MCF 10A (cell line): Measurements from ENCODE around the gene PROB1. TPM values are rescaled to one million over a fixed set of nuclear protein-coding genes. Genes with fewer than 3 reads are reported as not detected.

Source experiments
- BruUV-seq: library from RNA; stranded (reverse); fragments of 400-500 nt; replicated peaks from 2 replicates; lab custom pipeline; 2021; lab: Mats Ljungman, UMichigan
- CTCF ChIA-PET: fragments of 300-600 bp; sonication (Branson Sonifier 250); formaldehyde crosslinking; extraction: SDS; loops from one replicate; lab custom pipeline; 2021; ENCODE audit warnings: antibody characterized with exemption, inconsistent platforms; lab: Yijun Ruan, JAX
- POLR2A ChIA-PET: fragments of 300-600, 350-650 bp; sonication (Branson Sonifier 250); formaldehyde crosslinking; extraction: SDS; loops from one replicate; lab custom pipeline; 2020; ENCODE audit warnings: antibody characterized with exemption, inconsistent platforms; lab: Yijun Ruan, JAX
- DNase-seq: peaks from one replicate; pipeline ENCODE4 v3.0.0-alpha.2; 2018; ENCODE audit not compliant: unreplicated experiment
- H3K27ac Mint-ChIP-seq: one replicate; pipeline ENCODE4 v1.8.0; 2022; ENCODE audit warnings: mild to moderate bottlenecking, low read depth, mixed read lengths; ENCODE audit not compliant: unreplicated experiment
- H3K27me3 Mint-ChIP-seq: one replicate; pipeline ENCODE4 v1.8.0; 2022; ENCODE audit warnings: mixed read lengths; ENCODE audit not compliant: insufficient read depth, unreplicated experiment
- H3K36me3 Mint-ChIP-seq: one replicate; pipeline ENCODE4 v1.8.0; 2022; ENCODE audit warnings: mild to moderate bottlenecking, moderate library complexity, mixed read lengths; ENCODE audit not compliant: insufficient read depth, unreplicated experiment
- H3K4me1 Mint-ChIP-seq: one replicate; pipeline ENCODE4 v1.8.0; 2022; ENCODE audit warnings: mixed read lengths; ENCODE audit not compliant: insufficient read depth, unreplicated experiment
- H3K4me3 Mint-ChIP-seq: one replicate; pipeline ENCODE4 v1.8.0; 2022; ENCODE audit warnings: mild to moderate bottlenecking, moderate library complexity, mixed read lengths; ENCODE audit not compliant: unreplicated experiment
- H3K9me3 Mint-ChIP-seq: one replicate; pipeline ENCODE4 v1.8.0; 2022; ENCODE audit warnings: mixed read lengths; ENCODE audit not compliant: unreplicated experiment
- intact Hi-C: fragments of 100-400 bp; cut with micrococcal nuclease; formaldehyde crosslinking; loops from 2 replicates; pipeline ENCODE4 v1.14.1; 2022
- total RNA-seq: library from RNA; stranded (reverse); gene quantifications from 2 replicates; pipeline ENCODE4 v1.2.3, GENCODE V29; 2022
- TF ChIP-seq, protein P1 (sequence below): fragments of 200-600 bp; IDR thresholded peaks from one replicate; pipeline ENCODE4 v1.8.0; 2022; ENCODE audit warnings: antibody characterized with exemption, mild to moderate bottlenecking; ENCODE audit not compliant: unreplicated experiment

The PROB1 gene
- total RNA-seq, 1 experiment from 2014 or later: 2.3 TPM

GRCh38 chr5:139396691-139397090 lies 1.8 kb upstream of the PROB1 start:
- ChIA-PET CTCF (interaction anchor here (0.7 kb wide), 1 partner anchor 33 kb away, joined by 3 read pairs; no protein-coding TSS in a partner anchor), POLR2A (interaction anchor here (0.7 kb wide), 1 partner anchor 10 kb away, joined by 3 read pairs; no protein-coding TSS in a partner anchor)
- H3K36me3 Mint-ChIP-seq: peaks cover 24% of the 10 kb centered on the region
- H3K27ac Mint-ChIP-seq: no peak overlapping the region
- DNase-seq: no peak
- no peaks in the 10 kb centered on the region for H3K9me3 Mint-ChIP-seq
- no peak overlapping the region for H3K4me3 Mint-ChIP-seq
- H3K27me3 Mint-ChIP-seq: no peaks in the 10 kb centered on the region
- BruUV-seq: no TSS peak
- intact Hi-C loops: no loop called here
- H3K4me1 Mint-ChIP-seq: peaks cover 4% of the 10 kb centered on the region
- TF ChIP-seq, protein P1, sequence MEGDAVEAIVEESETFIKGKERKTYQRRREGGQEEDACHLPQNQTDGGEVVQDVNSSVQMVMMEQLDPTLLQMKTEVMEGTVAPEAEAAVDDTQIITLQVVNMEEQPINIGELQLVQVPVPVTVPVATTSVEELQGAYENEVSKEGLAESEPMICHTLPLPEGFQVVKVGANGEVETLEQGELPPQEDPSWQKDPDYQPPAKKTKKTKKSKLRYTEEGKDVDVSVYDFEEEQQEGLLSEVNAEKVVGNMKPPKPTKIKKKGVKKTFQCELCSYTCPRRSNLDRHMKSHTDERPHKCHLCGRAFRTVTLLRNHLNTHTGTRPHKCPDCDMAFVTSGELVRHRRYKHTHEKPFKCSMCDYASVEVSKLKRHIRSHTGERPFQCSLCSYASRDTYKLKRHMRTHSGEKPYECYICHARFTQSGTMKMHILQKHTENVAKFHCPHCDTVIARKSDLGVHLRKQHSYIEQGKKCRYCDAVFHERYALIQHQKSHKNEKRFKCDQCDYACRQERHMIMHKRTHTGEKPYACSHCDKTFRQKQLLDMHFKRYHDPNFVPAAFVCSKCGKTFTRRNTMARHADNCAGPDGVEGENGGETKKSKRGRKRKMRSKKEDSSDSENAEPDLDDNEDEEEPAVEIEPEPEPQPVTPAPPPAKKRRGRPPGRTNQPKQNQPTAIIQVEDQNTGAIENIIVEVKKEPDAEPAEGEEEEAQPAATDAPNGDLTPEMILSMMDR: no peak

DNA sequence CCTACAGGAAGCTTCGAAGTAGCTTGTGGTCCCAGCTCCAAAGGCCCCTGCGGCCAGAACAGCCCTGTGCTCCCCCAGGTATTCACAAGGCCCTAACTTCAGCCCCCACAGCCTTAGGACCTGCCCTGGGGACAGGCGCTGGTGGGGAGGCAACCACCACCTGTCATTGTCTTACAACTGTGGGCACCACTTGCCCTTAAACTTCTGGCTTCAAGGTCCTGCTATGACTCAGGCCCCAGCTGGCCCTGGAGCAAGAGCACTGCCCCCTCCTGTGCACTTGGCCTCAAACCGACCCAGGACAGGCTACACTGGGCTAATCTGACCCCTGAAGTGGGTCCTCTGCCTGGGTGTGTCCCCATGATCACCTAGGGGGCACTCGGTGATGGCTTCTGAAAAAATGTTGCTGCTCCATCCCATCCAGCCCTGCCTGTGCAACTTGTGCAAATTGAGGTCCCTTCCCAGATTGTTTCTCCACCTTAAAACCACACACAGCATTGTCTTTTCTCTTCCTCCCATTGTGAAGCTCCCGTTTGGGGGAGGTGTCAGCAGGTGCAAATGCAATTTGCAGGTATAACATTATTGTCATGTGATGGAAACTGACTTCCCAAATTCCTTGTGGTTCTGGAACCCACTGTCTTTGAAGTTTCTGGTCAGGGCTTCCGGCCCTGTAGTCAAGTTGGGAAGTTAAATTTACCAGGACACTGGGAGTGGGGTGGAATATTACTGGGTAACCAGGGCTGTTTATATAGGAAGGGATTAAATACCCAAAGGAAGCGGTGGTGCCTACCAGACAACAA lies 1.1 kb upstream of the PROB1 start:
- no peak overlapping the region for H3K27ac Mint-ChIP-seq
- TF ChIP-seq, protein P1: no peak
- peaks cover 11% of the 10 kb centered on the region for H3K4me1 Mint-ChIP-seq
- intact Hi-C loops: no loop called here
- H3K9me3 Mint-ChIP-seq: no peaks in the 10 kb centered on the region
- H3K4me3 Mint-ChIP-seq: no peak overlapping the region
- ChIA-PET CTCF (interaction anchor here (0.7 kb wide), 1 partner anchor 34 kb away, joined by 3 read pairs; no protein-coding TSS in a partner anchor), POLR2A (interaction anchor here (0.7 to 0.8 kb wide), 2 partner anchors 10 to 1045 kb away, joined by 3 read pairs; no protein-coding TSS in a partner anchor)
- BruUV-seq: no TSS peak
- peaks cover 19% of the 10 kb centered on the region for H3K36me3 Mint-ChIP-seq
- no peaks in the 10 kb centered on the region for H3K27me3 Mint-ChIP-seq
- peak; percentile 43 for DNase-seq

DNA sequence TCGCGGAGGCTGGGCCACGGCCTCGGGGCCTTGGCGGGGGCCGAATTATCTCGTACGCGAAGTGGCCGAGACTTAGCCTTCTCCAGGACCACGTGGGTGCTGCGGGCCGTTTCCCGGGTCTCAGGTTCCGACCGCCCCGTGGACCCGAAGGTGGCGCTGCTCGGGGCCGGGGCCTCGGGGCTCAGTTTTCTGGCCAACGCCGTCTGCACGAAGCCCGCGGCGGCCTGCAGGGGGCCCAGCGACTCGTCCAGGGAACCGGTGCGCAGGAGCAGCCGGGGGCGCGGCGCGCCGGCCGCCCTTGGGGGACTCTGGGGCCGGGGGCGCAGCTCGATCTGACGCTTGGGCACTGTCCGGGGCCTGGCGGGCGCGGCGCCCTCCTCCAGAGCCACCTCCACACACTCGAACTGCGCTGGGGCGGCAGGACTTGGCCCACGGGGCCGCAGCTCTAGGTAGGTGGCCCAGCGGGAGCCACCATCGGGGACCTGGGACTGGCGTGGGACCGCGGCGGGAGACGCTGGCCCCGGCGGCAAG lies 716 bp downstream of the PROB1 start:
- ChIA-PET CTCF (no interaction called here), POLR2A (no interaction called here)
- no peak for DNase-seq
- H3K27ac Mint-ChIP-seq: no peak overlapping the region
- intact Hi-C loops: no loop called here
- peaks cover 9% of the 10 kb centered on the region for H3K36me3 Mint-ChIP-seq
- H3K9me3 Mint-ChIP-seq: no peaks in the 10 kb centered on the region
- no peak overlapping the region for H3K4me3 Mint-ChIP-seq
- BruUV-seq: no TSS peak
- H3K27me3 Mint-ChIP-seq: no peaks in the 10 kb centered on the region
- TF ChIP-seq, protein P1: no peak
- H3K4me1 Mint-ChIP-seq: peaks cover 16% of the 10 kb centered on the region

GRCh38 chr5:139393497-139394122 lies 1.3 kb downstream of the PROB1 start:
- TF ChIP-seq, protein P1: no peak
- ChIA-PET POLR2A (no interaction called here), CTCF (no interaction called here)
- no peaks in the 10 kb centered on the region for H3K9me3 Mint-ChIP-seq
- no peak overlapping the region for H3K27ac Mint-ChIP-seq
- H3K4me3 Mint-ChIP-seq: no peak overlapping the region
- intact Hi-C loops: no loop called here
- DNase-seq: no peak
- no TSS peak for BruUV-seq
- no peaks in the 10 kb centered on the region for H3K27me3 Mint-ChIP-seq
- peaks cover 16% of the 10 kb centered on the region for H3K4me1 Mint-ChIP-seq
- H3K36me3 Mint-ChIP-seq: peaks cover 5% of the 10 kb centered on the region
